Astrocyte (in vitro differentiated cells and primary cell): ENCODE results near the gene PCED1B.

ENCODE experiments used
- EZH2 ChIP-seq: IDR thresholded peaks from 2 replicates; pipeline ENCODE4 v1.6.1; 2012; ENCODE audit warnings: mild to moderate bottlenecking, low read length, inconsistent platforms; ENCODE audit not compliant: insufficient read depth
- TF ChIP-seq, protein P1 (sequence below): IDR thresholded peaks from 2 replicates; pipeline ENCODE4 v1.5.1; 2011; ENCODE audit warnings: low read depth, mild to moderate bottlenecking, inconsistent platforms, low read length, moderate library complexity; ENCODE audit not compliant: insufficient read depth

GRCh38 chr12:47219243-47219642 lies 139.8 kb downstream of the PCED1B start:
- TF ChIP-seq, protein P1, sequence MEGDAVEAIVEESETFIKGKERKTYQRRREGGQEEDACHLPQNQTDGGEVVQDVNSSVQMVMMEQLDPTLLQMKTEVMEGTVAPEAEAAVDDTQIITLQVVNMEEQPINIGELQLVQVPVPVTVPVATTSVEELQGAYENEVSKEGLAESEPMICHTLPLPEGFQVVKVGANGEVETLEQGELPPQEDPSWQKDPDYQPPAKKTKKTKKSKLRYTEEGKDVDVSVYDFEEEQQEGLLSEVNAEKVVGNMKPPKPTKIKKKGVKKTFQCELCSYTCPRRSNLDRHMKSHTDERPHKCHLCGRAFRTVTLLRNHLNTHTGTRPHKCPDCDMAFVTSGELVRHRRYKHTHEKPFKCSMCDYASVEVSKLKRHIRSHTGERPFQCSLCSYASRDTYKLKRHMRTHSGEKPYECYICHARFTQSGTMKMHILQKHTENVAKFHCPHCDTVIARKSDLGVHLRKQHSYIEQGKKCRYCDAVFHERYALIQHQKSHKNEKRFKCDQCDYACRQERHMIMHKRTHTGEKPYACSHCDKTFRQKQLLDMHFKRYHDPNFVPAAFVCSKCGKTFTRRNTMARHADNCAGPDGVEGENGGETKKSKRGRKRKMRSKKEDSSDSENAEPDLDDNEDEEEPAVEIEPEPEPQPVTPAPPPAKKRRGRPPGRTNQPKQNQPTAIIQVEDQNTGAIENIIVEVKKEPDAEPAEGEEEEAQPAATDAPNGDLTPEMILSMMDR, result no peak
- TF ChIP-seq EZH2, result no peak
